ENCODE results near the gene SRP68. TPM values are rescaled to one million over a fixed set of nuclear protein-coding genes. Genes with fewer than 3 reads are reported as not detected.

SRP68 gene
- polyA plus RNA-seq, 3 donors, result 27.4 to 47.1 (median 42.1) TPM

DNA sequence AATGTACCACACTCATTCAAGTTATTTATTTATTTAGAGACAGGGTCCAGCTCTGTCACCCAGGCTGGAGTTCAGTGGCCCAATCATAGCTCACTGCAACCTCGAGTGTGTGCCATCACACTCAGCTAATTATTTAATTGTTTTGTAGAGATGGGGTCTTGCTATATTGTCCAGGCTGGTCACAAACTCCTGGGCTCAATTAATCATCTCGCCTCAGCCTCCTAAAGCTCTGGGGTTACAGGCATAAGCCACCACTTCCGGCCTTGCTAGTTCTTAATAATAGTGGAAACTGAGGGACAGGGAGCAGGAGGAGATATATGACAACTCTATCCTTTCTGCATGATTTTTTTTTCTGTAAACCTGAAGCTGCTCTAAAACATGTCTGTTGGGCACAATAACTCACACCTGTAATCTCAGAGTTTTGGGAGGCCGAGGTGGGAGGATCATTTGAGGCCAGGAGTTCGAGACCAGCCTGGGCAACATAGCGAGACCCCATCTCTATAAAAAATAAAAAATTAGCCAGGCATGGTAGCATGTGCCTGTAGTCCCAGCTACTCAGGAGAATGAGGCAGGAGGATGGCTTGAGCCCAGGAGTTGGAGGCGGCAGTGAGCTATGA lies 42.9 kb upstream of the SRP68 start:
- Histone ChIP-seq H4K20me1 (ENCODE audit: insufficient read depth, low read length) (no peaks in the 10 kb centered on the region), H3K9me3 (replicated peaks in 1 of 2; ENCODE audit: control insufficient read depth in 1 of 2, insufficient read depth in 1 of 2, low read length in 2 of 2) (no peaks in the 10 kb centered on the region), H3K4me3 (replicated peaks in 1 of 3; ENCODE audit: low read depth in 2 of 3, low read length in 3 of 3) (no peak overlapping the region), H2AFZ (ENCODE audit: insufficient read depth, low read depth, low read length, poor library complexity, severe bottlenecking) (no peak overlapping the region), H3K27ac (ENCODE audit: low read depth in 1 of 2, low read length in 2 of 2) (no peak overlapping the region), H3K36me3 (replicated peaks in 1 of 2; ENCODE audit: control insufficient read depth in 1 of 2, insufficient read depth in 2 of 2, low read length in 2 of 2) (no peaks in the 10 kb centered on the region), H3K4me1 (ENCODE audit: control insufficient read depth in 1 of 2, insufficient read depth in 2 of 2, low read length in 2 of 2) (no peaks in the 10 kb centered on the region), H3K79me2 (ENCODE audit: insufficient read depth, low read length) (no peaks in the 10 kb centered on the region), H3K27me3 (ENCODE audit: control insufficient read depth in 2 of 2, insufficient read depth in 2 of 2, low read length in 2 of 2) (peaks cover 0 to 2% of the 10 kb centered on the region in 2 donors), H3K9ac (ENCODE audit: insufficient read depth, low read length, poor library complexity, severe bottlenecking) (no peak overlapping the region), H3K4me2 (replicated peaks; ENCODE audit: extremely low read depth, low read length, poor library complexity, severe bottlenecking) (no peak overlapping the region)
- no peaks in the 10 kb centered on the region for H3K36me3 Mint-ChIP-seq
- TF ChIP-seq, protein P1, sequence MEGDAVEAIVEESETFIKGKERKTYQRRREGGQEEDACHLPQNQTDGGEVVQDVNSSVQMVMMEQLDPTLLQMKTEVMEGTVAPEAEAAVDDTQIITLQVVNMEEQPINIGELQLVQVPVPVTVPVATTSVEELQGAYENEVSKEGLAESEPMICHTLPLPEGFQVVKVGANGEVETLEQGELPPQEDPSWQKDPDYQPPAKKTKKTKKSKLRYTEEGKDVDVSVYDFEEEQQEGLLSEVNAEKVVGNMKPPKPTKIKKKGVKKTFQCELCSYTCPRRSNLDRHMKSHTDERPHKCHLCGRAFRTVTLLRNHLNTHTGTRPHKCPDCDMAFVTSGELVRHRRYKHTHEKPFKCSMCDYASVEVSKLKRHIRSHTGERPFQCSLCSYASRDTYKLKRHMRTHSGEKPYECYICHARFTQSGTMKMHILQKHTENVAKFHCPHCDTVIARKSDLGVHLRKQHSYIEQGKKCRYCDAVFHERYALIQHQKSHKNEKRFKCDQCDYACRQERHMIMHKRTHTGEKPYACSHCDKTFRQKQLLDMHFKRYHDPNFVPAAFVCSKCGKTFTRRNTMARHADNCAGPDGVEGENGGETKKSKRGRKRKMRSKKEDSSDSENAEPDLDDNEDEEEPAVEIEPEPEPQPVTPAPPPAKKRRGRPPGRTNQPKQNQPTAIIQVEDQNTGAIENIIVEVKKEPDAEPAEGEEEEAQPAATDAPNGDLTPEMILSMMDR (IDR thresholded peaks at IDR 0.05), result no peak
- H3K4me1 Mint-ChIP-seq, result no peaks in the 10 kb centered on the region
- peaks cover 0 to 8% (median 6%) of the 10 kb centered on the region in 7 donors for H3K9me3 Mint-ChIP-seq
- no peak for DNase-seq
- peaks cover 9 to 38% (median 16%) of the 10 kb centered on the region in 3 donors for H3K27me3 Mint-ChIP-seq (ENCODE audit: low read depth in 3 of 3)
- intact Hi-C loops (cut with micrococcal nuclease), result no loop called here
- WGBS (ENCODE audit: insufficient coverage), result 100% methylated on average over 1 of the region's 7 CpGs
- H3K4me3 Mint-ChIP-seq, result no peak overlapping the region
- no peak overlapping the region for H3K27ac Mint-ChIP-seq

GRCh38 chr17:76111956-76112355 lies 39.6 kb upstream of the SRP68 start:
- H3K4me2 ChIP-seq (replicated peaks; ENCODE audit: extremely low read depth, low read length, poor library complexity, severe bottlenecking), result no peak overlapping the region
- H3K4me3 ChIP-seq (replicated peaks in 1 of 3; ENCODE audit: low read depth in 2 of 3, low read length in 3 of 3), result no peak overlapping the region
- Mint-ChIP-seq H3K27me3 (ENCODE audit: low read depth in 3 of 3) (peaks cover 9 to 43% (median 19%) of the 10 kb centered on the region in 3 donors), H3K4me1 (peaks cover 3% of the 10 kb centered on the region), H3K27ac (no peak overlapping the region), H3K9me3 (peaks cover 0 to 8% (median 6%) of the 10 kb centered on the region in 7 donors), H3K36me3 (no peaks in the 10 kb centered on the region), H3K4me3 (peak overlapping the region in 1 of 2 donors; percentile 11)
- TF ChIP-seq, protein P1 (IDR thresholded peaks at IDR 0.05), result no peak
- H3K4me1 ChIP-seq (ENCODE audit: control insufficient read depth in 1 of 2, insufficient read depth in 2 of 2, low read length in 2 of 2), result peaks cover 6% of the 10 kb centered on the region in 2 donors
- no peak overlapping the region for H2AFZ ChIP-seq (ENCODE audit: insufficient read depth, low read depth, low read length, poor library complexity, severe bottlenecking)
- no peak overlapping the region for H3K27ac ChIP-seq (ENCODE audit: low read depth in 1 of 2, low read length in 2 of 2)
- DNase-seq, result no peak
- no peaks in the 10 kb centered on the region for H4K20me1 ChIP-seq (ENCODE audit: insufficient read depth, low read length)
- intact Hi-C loops (cut with micrococcal nuclease), result no loop called here
- WGBS (ENCODE audit: insufficient coverage), result 50% methylated on average over 2 of the region's 2 CpGs
- H3K9ac ChIP-seq (ENCODE audit: insufficient read depth, low read length, poor library complexity, severe bottlenecking), result no peak overlapping the region
- peaks cover 0 to 2% of the 10 kb centered on the region in 2 donors for H3K27me3 ChIP-seq (ENCODE audit: control insufficient read depth in 2 of 2, insufficient read depth in 2 of 2, low read length in 2 of 2)
- no peaks in the 10 kb centered on the region for H3K9me3 ChIP-seq (replicated peaks in 1 of 2; ENCODE audit: control insufficient read depth in 1 of 2, insufficient read depth in 1 of 2, low read length in 2 of 2)
- no peaks in the 10 kb centered on the region for H3K36me3 ChIP-seq (replicated peaks in 1 of 2; ENCODE audit: control insufficient read depth in 1 of 2, insufficient read depth in 2 of 2, low read length in 2 of 2)
- no peaks in the 10 kb centered on the region for H3K79me2 ChIP-seq (ENCODE audit: insufficient read depth, low read length)
